GM19025 (cell line): ENCODE data around the gene IGFBP7.

Source experiments
- ATAC-seq: cut with Tn5 transposase; IDR thresholded peaks from one replicate; pipeline ENCODE4 v1.9.1; 2021; ENCODE audit warnings: mild to moderate bottlenecking, low read depth, moderate library complexity; ENCODE audit not compliant: unreplicated experiment

IGFBP7 gene

GRCh38 chr4:57098941-57099340, 11.2 kb downstream of the IGFBP7 start:
- no peak for ATAC-seq

GRCh38 chr4:57098415-57098814, 11.8 kb downstream of the IGFBP7 start:
- no peak for ATAC-seq

GRCh38 chr4:57097711-57098110, 12.5 kb downstream of the IGFBP7 start:
- no peak for ATAC-seq

- no peak for ATAC-seq
These were observed 14.2 kb downstream of the IGFBP7 start for GRCh38 chr4:57095956-57096355.

GRCh38 chr4:57095245-57095644, 14.9 kb downstream of the IGFBP7 start:
- ATAC-seq, result no peak

GRCh38 chr4:57094832-57095223, 15.4 kb downstream of the IGFBP7 start:
- no peak for ATAC-seq

GRCh38 chr4:57093845-57094831, 16.0 kb downstream of the IGFBP7 start:
- no peak for ATAC-seq

GRCh38 chr4:57091657-57092162, 18.5 kb downstream of the IGFBP7 start:
- no peak for ATAC-seq

GRCh38 chr4:57090079-57090478, 20.1 kb downstream of the IGFBP7 start:
- no peak for ATAC-seq

- ATAC-seq, result no peak
These were observed 20.6 kb downstream of the IGFBP7 start for GRCh38 chr4:57089549-57089948.

GRCh38 chr4:57086031-57086723, 24.0 kb downstream of the IGFBP7 start:
- no peak for ATAC-seq

- no peak for ATAC-seq
These were observed 24.9 kb downstream of the IGFBP7 start for GRCh38 chr4:57085278-57085677.

- no peak for ATAC-seq
These were observed 25.8 kb downstream of the IGFBP7 start for GRCh38 chr4:57084360-57084759.

GRCh38 chr4:57083090-57083489, 27.1 kb downstream of the IGFBP7 start:
- ATAC-seq, result no peak

- ATAC-seq, result no peak
These were observed 28.2 kb downstream of the IGFBP7 start for GRCh38 chr4:57081651-57082621.

- ATAC-seq, result no peak
These were observed 29.2 kb downstream of the IGFBP7 start for GRCh38 chr4:57080781-57081650.

GRCh38 chr4:57078685-57079521, 31.3 kb downstream of the IGFBP7 start:
- no peak for ATAC-seq

GRCh38 chr4:57077550-57078343, 32.4 kb downstream of the IGFBP7 start:
- no peak for ATAC-seq
